Neural cell (in vitro differentiated cells): Measurements from ENCODE around the gene PLEKHM3. TPM values are rescaled to one million over a fixed set of nuclear protein-coding genes. Genes with fewer than 3 reads are reported as not detected.

Source experiments
- H2AFZ ChIP-seq: fragments of 200-600, 300-800 bp; sonication (generic), shearing (Covaris generic); 2 replicates; pipeline ENCODE4 v1.6.0; 2014; ENCODE audit warnings: low read depth, mild to moderate bottlenecking, antibody characterized with exemption, low read length, moderate library complexity
- H3F3A ChIP-seq: fragments of 200-600 bp; shearing (Covaris generic); 2 replicates; pipeline ENCODE4 v1.6.1; 2016; ENCODE audit warnings: mild to moderate bottlenecking, moderate library complexity, mixed read lengths, antibody characterized with exemption, low read length; ENCODE audit not compliant: insufficient read depth, poor library complexity, severe bottlenecking
- H3K27ac ChIP-seq: fragments of 200-600, 300-800 bp; sonication (generic), shearing (Covaris generic); 2 replicates; pipeline ENCODE4 v1.5.1; 2014; ENCODE audit warnings: mild to moderate bottlenecking, low read length, moderate library complexity
- H3K27me3 ChIP-seq: fragments of 300-800, 200-600 bp; sonication (generic), shearing (Covaris generic); 2 replicates; pipeline ENCODE4 v1.6.0; 2014; ENCODE audit warnings: mild to moderate bottlenecking, low read depth, low read length, moderate library complexity; ENCODE audit not compliant: insufficient read depth
- H3K36me3 ChIP-seq: fragments of 300-800, 200-600 bp; sonication (generic), shearing (Covaris generic); 2 replicates; pipeline ENCODE4 v1.5.1; 2014; ENCODE audit warnings: mild to moderate bottlenecking, antibody characterized with exemption, low read length, moderate library complexity; ENCODE audit not compliant: insufficient read depth
- H3K4me2 ChIP-seq: fragments of 300-800, 200-600 bp; sonication (generic), shearing (Covaris generic); 2 replicates; pipeline ENCODE4 v1.6.0; 2014; ENCODE audit warnings: mild to moderate bottlenecking, low read length
- H3K4me3 ChIP-seq: fragments of 300-800, 200-600 bp; sonication (generic), shearing (Covaris generic); 2 replicates; pipeline ENCODE4 v1.5.1; 2014; ENCODE audit warnings: mild to moderate bottlenecking, low read length, moderate library complexity
- H3K79me2 ChIP-seq: fragments of 200-600 bp; shearing (Covaris generic); replicated peaks from 2 replicates; pipeline ENCODE4 v1.6.0; 2014; ENCODE audit warnings: mild to moderate bottlenecking, low read length, moderate library complexity; ENCODE audit not compliant: insufficient read depth
- H3K9ac ChIP-seq: fragments of 300-800, 200-600 bp; sonication (generic), shearing (Covaris generic); 2 replicates; pipeline ENCODE4 v1.6.1; 2016; ENCODE audit warnings: mild to moderate bottlenecking, low read length, mixed read lengths
- H3K9me2 ChIP-seq: fragments of 200-600 bp; shearing (Covaris generic); 2 replicates; pipeline ENCODE4 v1.6.1; 2016; ENCODE audit warnings: mild to moderate bottlenecking, low read length, mixed read lengths; ENCODE audit not compliant: insufficient read depth
- H3K9me3 ChIP-seq: fragments of 200-600, 300-800 bp; sonication (generic), shearing (Covaris generic); 2 replicates; pipeline ENCODE4 v1.6.1; 2016; ENCODE audit warnings: mild to moderate bottlenecking, mixed run types, low read length, moderate library complexity, mixed read lengths
- H4K20me1 ChIP-seq: fragments of 200-600 bp; shearing (Covaris generic); 2 replicates; pipeline ENCODE4 v1.6.1; 2016; ENCODE audit warnings: mild to moderate bottlenecking, mixed run types; ENCODE audit not compliant: insufficient read depth
- CTCF ChIP-seq: fragments of 450-650 bp; IDR thresholded peaks from 2 replicates; pipeline ENCODE4 v1.5.1; 2014; ENCODE audit warnings: antibody characterized with exemption, mild to moderate bottlenecking, moderate library complexity; ENCODE audit not compliant: poor library complexity, severe bottlenecking
- EP300 ChIP-seq: fragments of 450-650 bp; conservative IDR thresholded peaks from 2 replicates; pipeline ENCODE4 v1.6.1; 2014; ENCODE audit warnings: antibody characterized with exemption, mild to moderate bottlenecking, moderate library complexity; ENCODE audit not compliant: poor library complexity, severe bottlenecking
- EZH2 ChIP-seq: fragments of 200-600, 300-800 bp; shearing (Covaris generic), sonication (generic); IDR thresholded peaks from 2 replicates; pipeline ENCODE4 v1.6.1; 2014; ENCODE audit warnings: antibody characterized with exemption, low read length, borderline replicate concordance, mild to moderate bottlenecking; ENCODE audit not compliant: insufficient read depth, poor library complexity, severe bottlenecking
- MXI1 ChIP-seq: fragments of 450-650 bp; conservative IDR thresholded peaks from 2 replicates; pipeline ENCODE4 v1.6.1; 2014; ENCODE audit warnings: antibody characterized with exemption, mild to moderate bottlenecking; ENCODE audit not compliant: poor library complexity, severe bottlenecking
- POLR2AphosphoS5 ChIP-seq: IDR thresholded peaks from 2 replicates; pipeline ENCODE4 v1.6.1; 2012
- RAD21 ChIP-seq: fragments of 450-650 bp; conservative IDR thresholded peaks from 2 replicates; pipeline ENCODE4 v1.6.1; 2014; ENCODE audit warnings: antibody characterized with exemption, mild to moderate bottlenecking, moderate library complexity
- REST ChIP-seq: IDR thresholded peaks from 2 replicates; pipeline ENCODE4 v1.6.1; 2012; ENCODE audit warnings: borderline replicate concordance
- SMC3 ChIP-seq: fragments of 450-650 bp; conservative IDR thresholded peaks from 2 replicates; pipeline ENCODE4 v1.6.1; 2014; ENCODE audit warnings: antibody characterized with exemption, mild to moderate bottlenecking, moderate library complexity; ENCODE audit not compliant: poor library complexity
- TAF1 ChIP-seq: IDR thresholded peaks from 2 replicates; pipeline ENCODE4 v1.6.1; 2012; ENCODE audit warnings: low read depth
- polyA plus RNA-seq: library from polyadenylated mRNA; depleted of rRNA; stranded (reverse); fragments of >200 nt; gene quantifications from 2 replicates; pipeline ENCODE4 v1.2.3, GENCODE V29; 2014

PLEKHM3 gene
- polyA plus RNA-seq, 1 donor from 2014 or later: 13.4 TPM

GRCh38 chr2:207884127-207884526 is 141.2 kb downstream of the PLEKHM3 start:
- Histone ChIP-seq H3K9me3 (no peaks in the 10 kb centered on the region), H3K27ac (no peak overlapping the region), H3K9ac (no peak overlapping the region), H3K9me2 (no peaks in the 10 kb centered on the region), H3F3A (no peaks in the 10 kb centered on the region), H3K4me3 (no peak overlapping the region), H2AFZ (no peak overlapping the region), H3K4me2 (no peak overlapping the region), H3K36me3 (no peaks in the 10 kb centered on the region), H3K27me3 (no peaks in the 10 kb centered on the region), H4K20me1 (no peaks in the 10 kb centered on the region), H3K79me2 (no peaks in the 10 kb centered on the region)
- TF ChIP-seq EP300 (no peak), CTCF (no peak), TAF1 (no peak), SMC3 (no peak), RAD21 (no peak), EZH2 (no peak), MXI1 (no peak), REST (no peak), POLR2AphosphoS5 (no peak)

GRCh38 chr2:207883002-207883780 is 142.1 kb downstream of the PLEKHM3 start:
- H3K9ac ChIP-seq: no peak overlapping the region
- H3K4me3 ChIP-seq: no peak overlapping the region
- no peaks in the 10 kb centered on the region for H3K9me3 ChIP-seq
- H3F3A ChIP-seq: no peaks in the 10 kb centered on the region
- no peaks in the 10 kb centered on the region for H3K27me3 ChIP-seq
- H3K9me2 ChIP-seq: no peaks in the 10 kb centered on the region
- no peak overlapping the region for H2AFZ ChIP-seq
- no peak overlapping the region for H3K4me2 ChIP-seq
- no peaks in the 10 kb centered on the region for H3K79me2 ChIP-seq
- no peak overlapping the region for H3K27ac ChIP-seq
- no peaks in the 10 kb centered on the region for H3K36me3 ChIP-seq
- H4K20me1 ChIP-seq: no peaks in the 10 kb centered on the region
- no peak for TF ChIP-seq POLR2AphosphoS5
- no peak for TF ChIP-seq EP300
- no peak for TF ChIP-seq TAF1
- TF ChIP-seq EZH2: no peak
- no peak for TF ChIP-seq CTCF
- TF ChIP-seq MXI1: no peak
- TF ChIP-seq RAD21: no peak
- no peak for TF ChIP-seq SMC3
- no peak for TF ChIP-seq REST
